HepG2 (cell line): ENCODE measurements around the gene L1CAM.

Experiments used
- ATF4 ChIP-seq, 2 experiments: fragments of 450-650 bp in 1 of 2; sonication (generic) in 1 of 2; formaldehyde crosslinking; IDR thresholded peaks; 2 replicates each; pipeline versions ENCODE4 v1.5.0 to v1.8.0; 2020 to 2022; ENCODE audit warnings: mild to moderate bottlenecking in 1 of 2, missing genetic modification reagents in 1 of 2
- MLLT10 ChIP-seq: sonication (generic); formaldehyde crosslinking; IDR thresholded peaks from 2 replicates; pipeline ENCODE4 v1.4.0; 2020; ENCODE audit warnings: missing genetic modification reagents
- RFX5 ChIP-seq: IDR thresholded peaks from 2 replicates; pipeline ENCODE4 v1.6.1; 2011; ENCODE audit warnings: low read depth, low read length, improper control_type of control experiment
- SMAD3 ChIP-seq: sonication (generic); formaldehyde crosslinking; IDR thresholded peaks from 2 replicates; pipeline ENCODE4 v1.4.0; 2020; ENCODE audit warnings: missing genetic modification reagents
- SOX13 ChIP-seq, 3 experiments: fragments of 450-650 bp in 1 of 3; sonication (generic) in 1 of 3; formaldehyde crosslinking in 1 of 3; IDR thresholded peaks in 2 of 3; conservative IDR thresholded peaks in 1 of 3; 2 replicates each; pipeline versions ENCODE4 v1.5.0 to v1.6.1; 2016 to 2020; ENCODE audit warnings: antibody characterized with exemption in 1 of 3, mild to moderate bottlenecking in 1 of 3, missing compliant biosample characterization in 1 of 3, missing genetic modification reagents in 1 of 3, moderate library complexity in 1 of 3
- ZNF292 ChIP-seq: sonication (generic); formaldehyde crosslinking; IDR thresholded peaks from 2 replicates; pipeline ENCODE4 v1.8.1; 2022; ENCODE audit warnings: mild to moderate bottlenecking, low read depth, missing genetic modification reagents, borderline replicate concordance
- TF ChIP-seq, protein P1 (sequence below): sonication (generic); formaldehyde crosslinking; IDR thresholded peaks from 2 replicates; pipeline ENCODE4 v1.8.1; 2023; ENCODE audit warnings: mild to moderate bottlenecking, inconsistent platforms, moderate library complexity, missing genetic modification reagents, borderline replicate concordance
- TF ChIP-seq, protein P2 (sequence below): sonication (generic); formaldehyde crosslinking; IDR thresholded peaks from 2 replicates; pipeline ENCODE4 v1.5.0; 2020; ENCODE audit warnings: mild to moderate bottlenecking, missing genetic modification reagents, borderline replicate concordance

DNA sequence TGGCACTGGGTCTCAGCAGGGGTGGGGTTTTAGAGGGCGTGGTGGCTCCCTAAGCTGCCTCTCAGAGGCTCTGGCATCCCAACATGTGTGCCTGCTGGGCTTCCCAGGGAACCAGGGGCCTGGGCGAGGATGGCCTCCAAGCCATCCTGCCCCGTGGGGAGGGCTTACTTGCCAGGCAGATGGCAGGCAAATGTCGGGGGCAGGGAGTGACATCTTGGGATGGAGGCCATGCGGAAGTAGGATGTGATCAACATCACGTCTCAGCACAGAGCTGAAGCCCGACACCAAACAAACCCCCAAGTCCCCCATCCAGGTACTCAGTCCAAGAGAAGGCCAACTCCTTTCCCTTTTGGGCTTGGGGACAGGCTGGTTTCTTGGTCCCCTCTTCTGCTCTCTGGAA lies 4.7 kb downstream of the L1CAM start:
- TF ChIP-seq ZNF292 (CRISPR knock-in tag) (no peak), SOX13 (IDR thresholded peaks at IDR 0.05) (no peak), SOX13 (CRISPR knock-in tag; conservative IDR thresholded peaks at IDR 0.05 in 1 of 2, IDR thresholded peaks at IDR 0.05 in 1 of 2) (no peak), SMAD3 (CRISPR knock-in tag) (no peak), RFX5 (no peak), ATF4 (CRISPR knock-in tag; IDR thresholded peaks at IDR 0.05) (no peak), MLLT10 (CRISPR knock-in tag) (no peak)
- TF ChIP-seq, protein P1, sequence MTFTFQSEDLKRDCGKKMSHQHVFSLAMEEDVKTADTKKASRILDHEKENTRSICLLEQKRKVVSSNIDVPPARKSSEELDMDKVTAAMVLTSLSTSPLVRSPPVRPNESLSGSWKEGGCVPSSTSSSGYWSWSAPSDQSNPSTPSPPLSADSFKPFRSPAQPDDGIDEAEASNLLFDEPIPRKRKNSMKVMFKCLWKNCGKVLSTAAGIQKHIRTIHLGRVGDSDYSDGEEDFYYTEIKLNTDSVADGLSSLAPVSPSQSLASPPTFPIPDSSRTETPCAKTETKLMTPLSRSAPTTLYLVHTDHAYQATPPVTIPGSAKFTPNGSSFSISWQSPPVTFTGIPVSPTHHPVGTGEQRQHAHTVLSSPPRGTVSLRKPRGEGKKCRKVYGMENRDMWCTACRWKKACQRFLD, result no peak
- TF ChIP-seq, protein P2, sequence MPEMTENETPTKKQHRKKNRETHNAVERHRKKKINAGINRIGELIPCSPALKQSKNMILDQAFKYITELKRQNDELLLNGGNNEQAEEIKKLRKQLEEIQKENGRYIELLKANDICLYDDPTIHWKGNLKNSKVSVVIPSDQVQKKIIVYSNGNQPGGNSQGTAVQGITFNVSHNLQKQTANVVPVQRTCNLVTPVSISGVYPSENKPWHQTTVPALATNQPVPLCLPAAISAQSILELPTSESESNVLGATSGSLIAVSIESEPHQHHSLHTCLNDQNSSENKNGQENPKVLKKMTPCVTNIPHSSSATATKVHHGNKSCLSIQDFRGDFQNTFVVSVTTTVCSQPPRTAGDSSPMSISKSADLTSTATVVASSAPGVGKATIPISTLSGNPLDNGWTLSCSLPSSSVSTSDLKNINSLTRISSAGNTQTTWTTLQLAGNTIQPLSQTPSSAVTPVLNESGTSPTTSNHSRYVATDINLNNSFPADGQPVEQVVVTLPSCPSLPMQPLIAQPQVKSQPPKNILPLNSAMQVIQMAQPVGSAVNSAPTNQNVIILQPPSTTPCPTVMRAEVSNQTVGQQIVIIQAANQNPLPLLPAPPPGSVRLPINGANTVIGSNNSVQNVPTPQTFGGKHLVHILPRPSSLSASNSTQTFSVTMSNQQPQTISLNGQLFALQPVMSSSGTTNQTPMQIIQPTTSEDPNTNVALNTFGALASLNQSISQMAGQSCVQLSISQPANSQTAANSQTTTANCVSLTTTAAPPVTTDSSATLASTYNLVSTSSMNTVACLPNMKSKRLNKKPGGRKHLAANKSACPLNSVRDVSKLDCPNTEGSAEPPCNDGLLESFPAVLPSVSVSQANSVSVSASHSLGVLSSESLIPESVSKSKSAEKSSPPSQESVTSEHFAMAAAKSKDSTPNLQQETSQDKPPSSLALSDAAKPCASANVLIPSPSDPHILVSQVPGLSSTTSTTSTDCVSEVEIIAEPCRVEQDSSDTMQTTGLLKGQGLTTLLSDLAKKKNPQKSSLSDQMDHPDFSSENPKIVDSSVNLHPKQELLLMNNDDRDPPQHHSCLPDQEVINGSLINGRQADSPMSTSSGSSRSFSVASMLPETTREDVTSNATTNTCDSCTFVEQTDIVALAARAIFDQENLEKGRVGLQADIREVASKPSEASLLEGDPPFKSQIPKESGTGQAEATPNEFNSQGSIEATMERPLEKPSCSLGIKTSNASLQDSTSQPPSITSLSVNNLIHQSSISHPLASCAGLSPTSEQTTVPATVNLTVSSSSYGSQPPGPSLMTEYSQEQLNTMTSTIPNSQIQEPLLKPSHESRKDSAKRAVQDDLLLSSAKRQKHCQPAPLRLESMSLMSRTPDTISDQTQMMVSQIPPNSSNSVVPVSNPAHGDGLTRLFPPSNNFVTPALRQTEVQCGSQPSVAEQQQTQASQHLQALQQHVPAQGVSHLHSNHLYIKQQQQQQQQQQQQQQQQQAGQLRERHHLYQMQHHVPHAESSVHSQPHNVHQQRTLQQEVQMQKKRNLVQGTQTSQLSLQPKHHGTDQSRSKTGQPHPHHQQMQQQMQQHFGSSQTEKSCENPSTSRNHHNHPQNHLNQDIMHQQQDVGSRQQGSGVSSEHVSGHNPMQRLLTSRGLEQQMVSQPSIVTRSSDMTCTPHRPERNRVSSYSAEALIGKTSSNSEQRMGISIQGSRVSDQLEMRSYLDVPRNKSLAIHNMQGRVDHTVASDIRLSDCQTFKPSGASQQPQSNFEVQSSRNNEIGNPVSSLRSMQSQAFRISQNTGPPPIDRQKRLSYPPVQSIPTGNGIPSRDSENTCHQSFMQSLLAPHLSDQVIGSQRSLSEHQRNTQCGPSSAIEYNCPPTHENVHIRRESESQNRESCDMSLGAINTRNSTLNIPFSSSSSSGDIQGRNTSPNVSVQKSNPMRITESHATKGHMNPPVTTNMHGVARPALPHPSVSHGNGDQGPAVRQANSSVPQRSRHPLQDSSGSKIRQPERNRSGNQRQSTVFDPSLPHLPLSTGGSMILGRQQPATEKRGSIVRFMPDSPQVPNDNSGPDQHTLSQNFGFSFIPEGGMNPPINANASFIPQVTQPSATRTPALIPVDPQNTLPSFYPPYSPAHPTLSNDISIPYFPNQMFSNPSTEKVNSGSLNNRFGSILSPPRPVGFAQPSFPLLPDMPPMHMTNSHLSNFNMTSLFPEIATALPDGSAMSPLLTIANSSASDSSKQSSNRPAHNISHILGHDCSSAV, result no peak
